HCEC 1CT (cell line): ENCODE data around the gene MGAT5.

Experiments
- DNase-seq: peaks from one replicate; pipeline ENCODE4 v3.0.0-alpha.2; 2017

The MGAT5 gene

DNA sequence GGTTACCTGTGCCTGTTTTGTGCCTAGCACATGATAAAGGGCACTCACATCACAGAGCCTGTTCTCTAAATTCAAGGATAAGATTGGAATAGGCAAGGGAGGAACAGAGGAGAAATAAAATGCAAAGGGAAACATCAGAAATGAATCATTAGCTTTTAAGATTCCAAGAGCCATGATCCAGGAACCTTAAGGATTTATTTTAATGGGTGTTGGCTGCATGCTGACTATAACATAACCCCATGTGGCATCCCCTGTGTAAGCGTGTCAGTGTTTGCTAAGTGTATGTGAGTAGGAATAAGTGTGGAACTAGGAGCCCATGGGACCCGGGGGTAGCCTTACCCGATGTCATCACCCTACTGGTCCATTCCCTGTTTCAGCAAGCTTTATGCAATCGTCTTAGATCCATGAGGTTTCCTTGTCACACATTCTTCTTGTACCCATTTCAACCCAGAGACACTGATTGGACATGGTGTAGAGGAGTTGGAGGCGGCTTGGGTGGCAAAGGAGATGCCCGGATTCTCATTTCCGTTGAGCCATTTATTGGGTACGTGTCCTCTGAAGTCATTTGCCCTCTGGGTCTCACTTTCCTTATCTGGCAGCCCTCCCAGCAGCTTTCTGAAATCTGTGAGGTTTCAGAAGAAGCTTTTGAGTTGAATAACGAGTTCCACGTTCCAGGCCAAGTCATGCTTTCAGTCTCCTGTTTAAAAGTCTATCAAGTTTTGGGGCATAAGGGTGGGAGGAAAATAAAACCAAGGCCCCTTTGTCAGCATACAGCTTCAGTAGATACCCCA is 117.0 kb downstream of the MGAT5 start:
- no peak for DNase-seq

DNA sequence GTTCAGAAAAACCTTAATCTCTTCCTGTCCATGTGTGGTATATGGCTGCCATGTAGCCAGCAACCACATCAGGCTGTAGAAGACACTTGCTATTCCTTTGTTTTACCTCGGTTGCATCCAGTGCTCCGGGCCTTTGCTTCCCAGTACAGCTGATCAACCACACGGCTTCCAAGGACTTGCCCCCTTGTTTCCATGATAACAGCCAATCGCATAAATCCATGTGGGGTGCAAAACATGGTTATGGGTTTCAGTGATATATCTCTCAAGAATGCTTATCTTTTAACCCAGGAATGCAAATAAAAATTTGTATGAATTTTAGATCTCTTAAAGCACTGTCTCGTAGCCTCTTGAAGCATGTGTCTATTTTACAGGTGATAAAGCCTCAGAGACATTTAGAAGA is 118.3 kb downstream of the MGAT5 start:
- peak; percentile 26 for DNase-seq

DNA sequence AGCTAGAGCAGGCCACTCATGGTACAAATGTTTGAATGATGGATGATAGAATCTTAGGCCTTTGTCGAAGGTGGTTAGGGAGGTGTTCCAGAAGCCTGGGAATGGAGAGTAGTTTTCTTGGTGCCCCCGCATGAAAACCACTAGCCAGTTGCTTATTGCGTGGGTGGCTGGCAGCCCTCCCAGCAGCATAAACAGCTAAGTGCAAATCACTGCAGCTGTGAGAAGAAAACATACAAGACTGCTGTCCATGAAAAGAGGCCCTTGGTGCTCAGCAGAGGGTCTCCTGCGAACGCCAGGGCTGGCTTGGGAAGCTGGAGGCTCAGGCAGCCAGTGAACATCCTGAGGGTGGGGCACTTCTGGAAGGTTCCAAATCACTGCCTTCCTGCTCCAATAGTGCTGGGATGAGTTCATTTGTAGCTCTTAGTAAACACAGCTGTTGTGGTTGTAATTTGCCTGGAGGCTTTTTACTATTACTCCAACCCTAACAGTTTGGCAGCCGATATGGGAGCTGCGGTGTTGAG is 118.8 kb downstream of the MGAT5 start:
- DNase-seq: peak; percentile 80

DNA sequence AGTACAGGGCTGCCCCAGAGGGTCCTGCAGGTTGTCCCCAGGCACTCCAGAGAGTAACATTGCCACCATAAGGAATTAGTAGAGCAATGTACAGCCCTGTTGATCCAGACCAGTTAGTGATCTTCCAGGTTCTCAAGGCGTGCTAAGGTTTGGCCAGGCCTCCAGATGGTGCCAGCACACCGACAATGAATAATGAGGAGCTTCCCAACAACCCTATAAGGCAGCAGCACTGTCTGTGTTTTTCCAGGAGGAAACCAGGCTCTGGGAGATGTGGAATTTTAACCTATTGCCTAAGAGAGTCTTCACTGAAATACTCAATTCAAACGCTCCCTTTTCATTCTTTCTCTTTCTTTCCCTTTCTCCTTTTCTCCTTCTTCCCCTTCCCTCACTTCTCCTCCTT is 122.1 kb downstream of the MGAT5 start:
- DNase-seq: peak; percentile 79

DNA sequence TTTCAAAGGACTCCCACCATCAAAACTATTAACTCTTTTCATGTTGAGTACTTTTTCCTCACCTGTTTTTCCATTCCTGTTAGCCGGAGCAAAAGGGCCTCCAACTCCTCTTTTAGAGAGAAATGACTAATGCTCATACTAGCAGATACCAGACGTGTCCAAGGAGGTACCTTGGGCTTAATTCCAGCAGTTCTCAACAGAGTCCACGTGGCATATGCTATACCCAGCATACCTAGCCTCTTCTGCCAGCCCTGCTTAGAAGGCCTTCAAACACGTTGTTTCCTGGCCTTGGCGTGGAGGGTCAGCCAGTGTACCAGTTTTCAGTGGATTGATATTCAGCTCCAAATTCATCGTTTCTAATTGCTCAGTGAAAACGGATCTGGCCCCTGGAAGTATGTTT is 123.9 kb downstream of the MGAT5 start:
- no peak for DNase-seq

DNA sequence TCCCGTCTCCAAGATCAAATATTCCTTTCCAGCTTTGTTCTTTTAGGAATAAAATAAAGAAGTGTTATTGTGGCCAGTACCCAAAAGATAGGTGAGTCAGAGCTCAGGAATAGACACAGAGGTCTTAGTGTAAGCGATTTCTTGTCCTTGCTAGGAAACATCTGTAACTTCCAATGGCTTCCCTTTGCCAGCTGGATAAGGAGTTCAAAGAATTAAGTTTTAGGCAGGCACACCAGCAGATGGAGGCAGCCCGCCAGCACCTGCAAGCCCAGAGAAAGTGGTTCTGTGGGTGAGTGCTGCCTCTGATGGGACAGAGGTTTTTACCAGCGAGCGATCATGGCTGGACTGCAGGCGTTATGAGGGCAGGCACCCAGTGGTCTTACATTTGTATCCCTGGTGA is 125.4 kb downstream of the MGAT5 start:
- peak; percentile 53 for DNase-seq

DNA sequence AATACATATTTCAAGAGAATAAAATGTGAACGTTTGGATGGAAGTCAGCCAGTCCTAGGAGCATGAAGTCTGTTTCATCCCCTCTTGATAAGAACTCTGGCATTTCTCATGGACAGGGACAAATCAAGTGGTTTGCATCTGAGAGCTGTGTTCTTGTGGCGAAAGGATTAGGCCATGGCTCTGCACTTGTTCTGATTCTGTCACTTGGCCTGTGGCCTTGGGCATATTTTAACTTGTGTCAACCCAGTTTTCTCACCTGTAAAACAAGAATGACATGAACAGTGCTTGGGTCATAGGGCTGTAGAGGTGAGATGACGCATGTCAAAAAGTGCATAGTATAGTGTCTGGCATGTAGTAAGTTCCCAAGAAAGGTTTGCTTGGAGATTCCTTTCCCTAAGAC is 125.8 kb downstream of the MGAT5 start:
- DNase-seq: no peak

DNA sequence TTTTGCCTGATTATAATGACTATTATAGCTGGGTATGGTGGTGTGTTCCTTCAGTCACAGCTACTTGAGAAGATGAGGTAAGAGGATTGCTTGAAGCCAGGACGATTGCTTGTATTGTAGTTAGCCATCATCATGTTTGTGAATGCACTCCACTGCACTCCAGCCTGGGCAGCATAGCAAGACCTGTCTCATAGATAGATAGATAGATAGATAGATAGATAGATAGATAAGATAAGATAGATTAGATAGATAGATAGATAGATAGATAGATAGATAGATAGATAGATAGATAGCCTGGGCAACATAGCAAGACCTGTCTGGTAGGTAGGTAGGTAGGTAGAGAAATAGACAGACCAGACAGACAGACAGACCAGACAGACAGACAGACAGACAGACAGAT is 127.3 kb downstream of the MGAT5 start:
- DNase-seq: no peak

DNA sequence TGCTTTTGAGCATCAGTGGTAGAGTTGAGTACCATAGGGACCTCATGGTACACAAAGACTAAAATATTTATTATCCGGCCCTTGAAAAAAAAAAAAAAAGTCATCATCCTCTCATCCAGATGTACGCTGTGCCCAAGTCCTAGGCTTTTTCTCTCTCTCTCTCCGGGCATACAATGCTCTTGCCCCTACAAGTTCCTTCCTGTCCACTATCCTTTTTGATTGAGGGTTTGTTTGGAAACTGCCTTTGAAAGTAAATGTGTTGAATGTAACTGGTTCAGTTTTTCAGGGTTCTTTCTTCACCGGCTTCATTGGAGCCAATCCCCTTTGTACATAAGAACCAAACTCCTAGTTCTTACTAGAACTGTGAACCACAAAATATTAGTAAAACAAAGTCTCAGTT is 130.3 kb downstream of the MGAT5 start:
- no peak for DNase-seq

DNA sequence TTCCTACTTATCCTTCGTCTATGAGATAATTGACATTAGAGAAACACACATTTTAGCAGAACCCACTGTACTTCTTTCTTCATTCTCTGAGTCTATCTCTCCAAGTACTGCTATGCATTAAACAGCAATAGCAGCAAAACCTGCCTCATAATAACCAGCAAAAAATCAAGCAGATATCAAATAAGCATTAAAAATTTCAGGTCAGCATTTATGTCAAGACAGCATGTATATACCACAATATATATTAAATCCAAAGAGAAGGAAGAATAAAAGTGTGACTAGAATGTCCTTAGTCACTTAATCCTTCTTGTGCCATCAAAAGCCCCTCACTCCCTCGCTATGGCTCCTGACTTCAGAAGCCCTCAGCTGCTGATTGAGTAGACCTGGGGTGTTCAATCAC is 131.3 kb downstream of the MGAT5 start:
- no peak for DNase-seq

DNA sequence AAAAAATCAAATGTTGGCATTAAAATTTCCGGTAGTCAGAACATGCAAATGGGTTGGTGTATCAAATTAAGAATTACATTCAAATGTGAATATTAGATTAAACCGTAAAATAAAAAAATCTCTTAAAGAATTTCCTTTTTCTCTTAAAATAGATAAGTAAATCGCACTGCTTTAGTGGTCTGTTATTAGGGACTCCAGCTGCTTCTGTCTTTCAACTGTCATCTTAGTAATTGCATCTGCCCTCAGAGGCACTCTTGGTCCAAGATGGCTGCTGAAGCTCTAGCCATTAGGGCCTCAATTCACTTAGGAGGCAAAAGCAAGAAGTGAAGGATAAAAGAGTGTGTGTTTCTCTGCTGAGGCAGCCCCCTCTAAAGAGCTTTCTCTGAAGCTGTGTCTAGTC is 132.4 kb downstream of the MGAT5 start:
- DNase-seq: no peak

DNA sequence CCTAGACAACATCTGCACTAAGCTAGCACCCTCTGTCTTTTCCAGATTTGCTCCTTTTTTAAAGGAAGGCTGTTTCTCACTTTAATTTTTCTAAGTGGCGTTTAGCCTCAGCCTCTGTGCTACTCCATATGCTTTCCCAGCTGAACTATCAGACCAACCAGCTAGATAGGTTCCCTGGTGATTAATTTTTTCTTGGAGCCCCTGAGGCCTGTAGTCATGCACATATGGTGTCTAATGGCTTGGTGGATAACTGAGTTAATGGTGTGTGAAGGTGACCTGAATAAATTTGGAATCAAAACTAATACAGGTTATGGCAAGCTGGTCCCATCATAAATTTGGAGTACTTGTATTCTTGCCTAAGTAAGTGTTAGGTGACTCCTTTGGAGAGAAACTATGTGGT is 135.5 kb downstream of the MGAT5 start:
- no peak for DNase-seq

DNA sequence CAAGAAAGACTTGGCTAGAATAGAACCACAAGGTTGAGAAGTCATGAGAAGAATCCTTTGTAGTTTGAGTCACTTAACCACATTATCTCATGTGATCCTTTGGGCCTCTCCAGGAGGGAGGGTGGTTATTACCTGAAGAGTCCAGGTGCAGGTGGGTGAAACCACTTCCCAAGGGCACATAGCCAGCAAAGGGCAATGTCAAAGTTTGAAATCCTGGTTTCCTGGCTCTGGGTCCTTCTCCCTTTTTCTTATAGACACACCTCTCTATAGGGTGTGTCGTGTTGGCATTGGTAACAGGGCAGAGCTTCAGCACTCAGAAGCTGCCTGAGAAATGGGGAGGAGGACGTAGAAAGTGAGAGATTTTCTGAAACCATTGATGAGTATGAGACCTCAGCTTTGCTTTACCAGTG is 137.9 kb downstream of the MGAT5 start:
- DNase-seq: peak; percentile 51

DNA sequence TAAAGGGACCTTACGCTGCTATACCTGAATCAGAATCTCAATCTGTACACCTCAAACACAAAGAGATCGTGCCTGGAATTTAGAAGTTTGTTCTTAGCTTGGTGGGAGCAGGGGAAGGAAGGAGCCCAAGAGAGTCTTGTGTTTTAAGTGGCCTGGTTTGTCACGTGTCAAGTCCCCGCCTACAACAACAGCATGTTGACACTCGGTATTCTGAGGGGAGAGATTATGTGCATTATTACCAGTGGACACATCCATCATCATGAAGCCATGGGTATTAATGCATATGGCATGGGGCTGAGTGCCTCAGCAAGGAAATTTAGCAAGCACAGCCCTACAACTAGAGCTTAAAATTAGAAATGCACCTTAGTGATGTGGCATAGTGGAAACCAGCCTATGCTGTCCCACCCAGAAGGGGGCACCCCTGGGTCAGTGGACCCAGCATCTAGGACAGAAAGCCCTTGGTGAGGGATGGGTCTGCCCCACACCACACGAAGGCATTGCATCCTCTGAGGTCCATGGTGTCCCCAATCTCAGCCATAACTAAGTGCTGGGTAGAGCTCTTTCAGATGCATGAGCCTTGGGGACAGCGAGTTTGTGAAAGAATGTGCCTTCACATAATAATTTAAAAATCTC is 138.7 kb downstream of the MGAT5 start:
- DNase-seq: no peak

DNA sequence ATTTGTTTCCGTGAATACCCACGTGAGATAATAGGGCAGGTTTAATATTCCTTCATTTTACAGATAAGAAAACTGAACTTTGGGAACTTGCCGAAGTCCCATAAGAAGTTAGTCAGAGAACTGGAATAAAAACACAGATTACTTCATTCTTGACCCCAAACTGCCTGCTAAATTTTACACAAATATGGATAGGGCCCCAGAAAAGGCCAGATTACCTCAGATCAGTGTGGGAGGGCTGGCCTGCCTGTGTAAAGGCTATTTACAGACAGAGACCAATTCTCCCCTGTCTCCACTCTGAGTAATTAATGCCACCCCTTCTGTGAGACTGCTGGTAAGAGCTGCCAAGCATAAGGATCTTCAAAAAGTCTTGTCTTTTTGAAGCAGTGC is 139.2 kb downstream of the MGAT5 start:
- peak; percentile 52 for DNase-seq

DNA sequence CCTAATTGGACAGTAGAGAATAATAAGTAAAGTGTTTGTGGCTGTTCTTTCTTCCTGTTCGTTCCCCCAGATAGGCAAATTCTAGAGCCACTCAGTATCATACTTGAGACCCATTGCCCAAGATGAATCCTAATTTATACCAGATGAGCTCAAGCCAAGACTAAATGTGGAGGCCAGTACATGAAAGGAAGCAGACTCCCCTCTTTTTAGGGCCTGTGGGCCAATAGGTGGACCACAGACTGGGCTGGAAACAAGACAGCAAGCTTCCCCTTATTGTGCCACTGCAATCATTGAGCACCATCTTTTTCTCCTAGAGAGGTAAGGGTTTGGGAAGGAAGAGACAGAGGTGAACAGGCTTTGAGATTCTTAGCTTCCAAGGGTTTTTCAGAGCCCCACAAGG is 141.9 kb downstream of the MGAT5 start:
- no peak for DNase-seq

DNA sequence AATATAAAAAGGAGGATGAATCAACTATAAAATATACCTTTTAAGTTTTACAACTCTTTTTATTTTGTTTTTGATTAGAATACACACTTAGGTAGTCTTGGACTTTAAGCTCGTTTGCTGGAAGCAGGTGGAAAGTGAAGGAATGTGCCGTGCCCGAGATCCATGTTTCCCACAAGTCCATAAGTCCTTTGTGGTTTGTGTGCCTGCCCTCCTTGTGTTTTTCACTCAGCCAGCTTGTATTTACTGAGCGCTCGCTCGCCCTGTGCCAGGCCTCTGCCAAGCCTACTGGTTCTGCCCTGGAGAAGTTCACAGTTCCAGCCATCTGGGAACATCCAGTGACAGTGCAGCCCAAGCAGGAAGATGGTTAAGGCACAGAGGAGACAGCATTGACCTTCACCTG is 142.6 kb downstream of the MGAT5 start:
- DNase-seq: no peak

DNA sequence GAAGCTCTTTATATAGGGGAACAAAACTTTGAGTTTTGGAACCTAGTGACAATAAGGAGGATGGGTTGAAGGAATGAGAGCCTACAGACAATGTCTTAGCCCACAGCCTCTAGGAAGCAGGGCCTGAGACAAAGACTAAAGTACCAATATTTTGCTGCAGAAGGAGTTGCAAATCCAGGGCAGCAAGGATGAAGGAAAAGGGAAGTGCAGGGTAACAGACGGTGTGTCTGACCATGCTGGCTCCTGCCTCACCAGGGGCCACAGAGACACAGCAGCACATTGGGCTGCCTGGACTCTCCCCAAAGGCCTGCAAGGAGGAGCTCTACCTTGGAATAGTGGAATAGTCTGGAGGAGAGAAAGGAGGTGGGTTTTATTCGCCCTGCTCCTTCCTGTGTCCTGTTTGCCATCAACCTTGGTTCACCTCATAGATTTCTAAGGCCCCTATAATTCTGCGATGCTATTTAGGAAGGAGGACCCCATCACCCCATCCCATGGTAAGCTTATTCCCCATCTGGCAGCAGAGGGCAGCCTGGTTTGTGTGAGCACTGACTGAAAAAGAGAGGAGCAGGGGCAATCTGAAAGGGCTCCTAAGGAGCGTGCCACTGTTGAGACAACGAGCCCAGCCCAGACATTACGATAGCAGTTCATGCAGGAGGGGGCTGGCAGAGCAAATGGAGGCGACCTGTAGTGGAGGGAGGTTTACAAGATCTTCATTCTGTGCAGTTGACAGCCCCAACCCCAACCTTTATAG is 143.4 kb downstream of the MGAT5 start:
- DNase-seq: no peak

DNA sequence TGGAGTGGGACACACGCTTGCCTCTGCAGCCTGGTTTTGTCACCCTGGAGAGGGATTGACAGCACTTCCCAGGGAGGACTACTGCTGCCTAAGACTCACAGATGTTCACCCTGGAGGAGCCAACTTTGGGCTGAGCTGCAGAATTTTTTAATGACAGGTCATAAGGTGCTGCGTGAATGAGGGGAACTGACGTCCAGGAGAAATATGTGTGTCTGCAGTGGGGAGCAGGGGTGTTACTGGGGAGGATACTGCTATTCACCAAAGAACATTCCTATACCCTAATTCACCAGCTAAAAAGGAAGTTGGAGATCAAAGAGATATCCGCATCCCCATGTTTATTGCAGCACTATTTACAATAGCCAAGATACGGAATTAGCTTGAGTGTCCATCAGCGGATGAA is 144.4 kb downstream of the MGAT5 start:
- DNase-seq: peak; percentile 98

DNA sequence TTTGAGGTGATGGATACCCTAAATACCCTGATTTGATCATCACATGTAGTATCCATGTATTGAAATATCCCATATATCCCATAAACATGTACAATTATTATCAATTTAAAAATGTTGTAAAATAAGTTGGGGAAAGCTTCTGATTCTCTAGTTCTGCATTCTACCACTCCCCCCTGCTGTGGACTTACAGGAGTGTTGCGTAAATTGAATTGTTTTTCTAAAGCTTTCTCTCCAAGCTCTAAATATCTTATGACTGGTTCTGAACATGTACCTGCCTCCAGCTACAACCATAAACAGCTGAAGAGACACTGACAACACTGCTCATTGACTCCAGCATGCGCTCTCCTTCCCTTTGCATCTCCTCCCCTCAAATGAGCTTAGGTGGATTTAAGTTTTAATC is 145.2 kb downstream of the MGAT5 start:
- DNase-seq: peak; percentile 62

DNA sequence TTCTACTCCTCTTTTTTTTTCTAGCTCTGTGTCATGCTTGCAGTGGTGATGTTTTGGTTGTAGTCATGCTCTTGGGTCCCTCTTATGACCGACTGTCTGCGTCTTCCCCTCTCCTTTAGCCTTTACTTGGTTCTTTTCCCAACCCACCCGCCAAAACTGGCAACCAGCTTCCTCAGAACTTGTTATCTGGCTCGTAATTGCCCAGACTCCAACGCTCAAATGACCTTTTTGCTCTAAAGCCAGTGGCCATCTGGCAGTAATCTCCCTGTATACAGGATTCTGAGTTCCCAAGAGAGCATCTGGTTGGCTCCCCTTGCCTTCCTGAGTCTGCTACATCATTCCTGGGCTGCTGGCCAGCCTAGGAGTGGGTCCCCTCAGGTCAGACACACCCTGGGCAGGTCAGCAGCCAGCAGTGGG is 147.2 kb downstream of the MGAT5 start:
- peak; percentile 50 for DNase-seq

DNA sequence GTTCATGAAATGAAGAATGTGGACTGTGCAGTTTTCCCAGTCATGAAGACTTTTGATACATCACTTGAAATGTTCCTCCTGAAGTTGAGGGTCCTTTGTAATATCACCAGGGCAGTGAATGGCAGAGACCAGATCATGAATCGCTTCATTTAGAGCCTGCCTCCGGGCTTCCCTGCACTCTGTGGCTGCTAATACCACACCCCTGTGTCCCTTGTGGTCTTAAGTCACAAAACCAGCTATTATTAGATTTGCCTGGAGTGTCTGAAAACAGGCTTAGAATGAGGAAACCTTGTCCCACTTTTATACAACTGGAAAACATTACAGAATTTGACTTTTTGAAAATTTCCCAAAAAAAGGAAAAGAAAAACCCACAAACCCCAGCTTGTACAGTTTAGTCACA is 147.9 kb downstream of the MGAT5 start:
- DNase-seq: no peak

DNA sequence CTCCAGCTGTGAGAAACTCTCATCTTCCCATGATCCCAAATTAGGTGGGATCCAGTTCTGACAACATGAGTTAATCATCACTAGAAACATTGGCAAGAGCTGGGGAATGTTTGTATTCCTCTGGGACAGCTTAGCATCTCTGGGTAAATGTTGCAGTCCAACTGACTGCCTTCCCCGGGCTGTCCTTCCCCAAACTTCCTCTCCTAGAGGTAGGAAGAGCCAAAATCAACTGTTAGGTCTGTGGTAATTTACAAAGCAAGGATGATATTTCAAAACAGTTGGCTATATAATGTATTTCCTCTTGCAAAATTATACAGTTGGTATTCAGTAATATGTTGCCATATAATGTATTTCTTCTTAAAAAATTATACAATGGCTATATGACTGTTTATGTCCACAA is 148.5 kb downstream of the MGAT5 start:
- DNase-seq: peak; percentile 64

DNA sequence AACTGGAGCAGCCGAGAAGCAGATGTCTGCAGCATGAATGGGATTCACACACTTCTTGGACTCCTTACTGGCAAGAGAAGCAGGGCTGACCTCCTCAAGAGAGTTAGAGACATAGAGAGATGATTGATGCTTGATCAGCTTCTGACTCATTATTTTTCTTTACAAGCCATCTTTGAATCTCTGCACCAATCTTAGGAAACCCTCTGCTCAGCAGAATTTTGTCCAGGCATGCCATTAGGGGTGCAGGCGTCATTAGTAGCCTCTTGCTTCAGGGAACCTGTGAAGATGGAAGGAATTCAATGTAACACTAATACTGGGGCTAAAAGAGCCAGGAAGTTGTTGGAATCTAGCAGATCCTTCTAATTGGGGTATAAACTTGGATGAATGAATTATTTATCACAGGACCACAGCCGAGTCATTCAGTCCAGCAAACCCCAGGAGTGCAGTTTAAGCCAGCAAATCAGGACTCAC is 151.8 kb downstream of the MGAT5 start:
- DNase-seq: peak; percentile 66
